ENCODE data around the gene CSK.

GRCh38 chr15:74758736-74759135, 23.1 kb upstream of the CSK start:
- no peak for TF ChIP-seq POLR2AphosphoS5 (IDR thresholded peaks at IDR 0.05)
- TF ChIP-seq CTCF (IDR thresholded peaks at IDR 0.05) = no peak
- no peak for TF ChIP-seq EP300 (IDR thresholded peaks at IDR 0.05; ENCODE audit: low read depth)

All from transverse colon (tissue), 4 donors.